GM19395 (cell line): Measurements from ENCODE around the gene NSD1.
"Not testable (repeated sequence)": the region's sequence is repeated elsewhere in the genome, so short reads cannot be mapped to it uniquely, and the experiment has no call there.

Experiments used
- ATAC-seq: cut with Tn5 transposase; IDR thresholded peaks from one replicate; pipeline ENCODE4 v1.9.1; 2021; ENCODE audit warnings: mild to moderate bottlenecking, moderate library complexity; ENCODE audit not compliant: unreplicated experiment

Gene NSD1

DNA sequence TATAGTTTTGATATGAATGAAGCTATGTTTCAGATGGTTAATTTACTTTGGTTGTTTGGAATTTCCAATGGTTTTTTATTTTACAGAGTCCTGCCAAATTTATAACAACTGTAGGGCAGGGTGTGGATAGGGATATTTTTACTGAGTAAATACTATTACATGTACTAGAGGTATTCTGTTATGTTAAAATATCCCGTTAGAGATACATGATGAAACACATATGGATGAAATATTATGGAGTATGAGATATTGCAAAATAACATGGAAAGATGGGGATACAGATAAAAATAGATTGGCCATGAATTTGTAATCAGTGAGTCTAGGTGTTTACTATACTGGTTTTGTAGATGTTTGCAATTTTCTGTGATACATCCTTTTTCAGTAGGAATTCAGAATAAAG, 93.3 kb downstream of the NSD1 start:
- ATAC-seq = no peak

- no peak for ATAC-seq
These were observed 95.2 kb downstream of the NSD1 start for GRCh38 chr5:177228751-177229150.

- ATAC-seq = no peak
These were observed 97.1 kb downstream of the NSD1 start for GRCh38 chr5:177230660-177231059.

- no peak for ATAC-seq
These were observed 98.1 kb downstream of the NSD1 start for GRCh38 chr5:177231479-177232250.

DNA sequence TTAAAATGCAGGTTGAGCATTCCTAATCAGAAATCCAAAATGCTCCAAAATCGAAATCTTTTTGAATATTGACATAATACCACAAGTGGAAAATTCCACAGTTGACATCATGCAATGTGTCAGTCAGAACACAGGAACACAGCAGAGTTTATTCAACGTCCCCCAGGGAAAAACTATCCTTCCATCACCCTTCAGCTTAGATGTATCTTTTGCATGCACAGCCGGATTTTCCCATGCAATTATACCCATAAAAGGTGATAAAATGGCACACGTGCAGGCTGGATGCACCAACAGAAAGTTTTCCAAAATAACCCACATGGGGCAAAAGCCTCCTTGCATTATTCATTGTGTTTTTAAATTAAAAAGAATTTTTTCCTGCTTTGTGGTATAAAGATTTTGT, 98.8 kb downstream of the NSD1 start:
- ATAC-seq = no peak

DNA sequence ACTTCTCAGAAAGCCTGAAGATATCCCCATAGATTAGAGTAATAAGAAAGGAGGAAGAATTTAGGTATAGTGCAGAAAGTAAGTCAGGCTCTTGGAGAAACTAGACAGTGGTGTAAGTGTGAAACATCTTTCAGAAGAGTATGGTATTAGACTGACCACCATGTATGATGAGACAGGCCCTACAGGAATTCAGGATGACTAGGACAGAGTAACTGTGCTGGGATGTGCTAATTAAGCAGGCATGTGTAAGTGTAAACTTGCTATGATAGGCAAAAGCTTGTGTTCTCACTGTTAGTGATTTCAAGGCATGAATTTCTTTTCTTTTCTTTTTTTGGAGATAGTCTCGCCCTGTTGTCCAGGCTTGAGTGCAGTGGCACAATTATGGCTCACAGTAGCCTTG, 99.2 kb downstream of the NSD1 start:
- ATAC-seq = no peak

- no peak for ATAC-seq
These were observed 99.6 kb downstream of the NSD1 start for GRCh38 chr5:177233206-177233605.

DNA sequence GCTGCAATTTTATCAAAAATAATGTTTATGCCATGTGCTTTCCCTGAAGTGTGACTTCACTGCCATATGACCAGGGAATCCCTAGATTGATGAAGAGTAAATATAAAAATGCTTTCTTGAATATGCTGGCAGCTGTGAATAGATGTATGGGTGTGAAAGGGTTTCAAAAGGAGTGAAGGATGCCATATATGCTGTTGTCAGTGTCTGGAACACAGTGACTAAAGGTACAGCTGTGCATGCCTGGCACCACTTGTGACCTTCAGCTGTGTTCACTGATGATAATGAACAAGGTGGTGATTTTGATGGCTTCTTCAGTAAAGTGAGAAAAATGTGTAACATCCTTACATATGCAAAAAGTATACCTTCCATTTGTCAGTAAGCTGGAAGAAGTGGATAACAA, 100.2 kb downstream of the NSD1 start:
- no peak for ATAC-seq

GRCh38 chr5:177234841-177235240, 101.3 kb downstream of the NSD1 start:
- ATAC-seq = no peak

GRCh38 chr5:177241768-177242167, 108.2 kb downstream of the NSD1 start:
- no peak for ATAC-seq

DNA sequence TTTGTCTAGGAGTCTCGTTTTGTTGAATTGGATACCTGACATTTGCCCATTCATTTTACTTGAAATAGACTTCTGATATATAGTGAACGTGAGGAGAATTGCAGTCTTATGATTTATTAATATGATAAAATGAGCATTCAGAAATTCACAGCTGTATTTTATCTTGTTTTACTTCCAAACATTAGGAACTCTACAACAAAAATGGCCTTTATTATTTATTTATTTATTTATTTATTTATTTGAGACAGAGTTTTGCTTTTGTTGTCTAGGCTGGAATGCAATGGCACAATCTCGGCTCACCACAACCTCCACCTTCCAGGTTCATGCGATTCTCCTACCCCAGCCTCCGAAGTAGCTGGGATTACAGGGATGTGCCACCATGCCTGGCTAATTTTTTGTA, 108.7 kb downstream of the NSD1 start:
- no peak for ATAC-seq

DNA sequence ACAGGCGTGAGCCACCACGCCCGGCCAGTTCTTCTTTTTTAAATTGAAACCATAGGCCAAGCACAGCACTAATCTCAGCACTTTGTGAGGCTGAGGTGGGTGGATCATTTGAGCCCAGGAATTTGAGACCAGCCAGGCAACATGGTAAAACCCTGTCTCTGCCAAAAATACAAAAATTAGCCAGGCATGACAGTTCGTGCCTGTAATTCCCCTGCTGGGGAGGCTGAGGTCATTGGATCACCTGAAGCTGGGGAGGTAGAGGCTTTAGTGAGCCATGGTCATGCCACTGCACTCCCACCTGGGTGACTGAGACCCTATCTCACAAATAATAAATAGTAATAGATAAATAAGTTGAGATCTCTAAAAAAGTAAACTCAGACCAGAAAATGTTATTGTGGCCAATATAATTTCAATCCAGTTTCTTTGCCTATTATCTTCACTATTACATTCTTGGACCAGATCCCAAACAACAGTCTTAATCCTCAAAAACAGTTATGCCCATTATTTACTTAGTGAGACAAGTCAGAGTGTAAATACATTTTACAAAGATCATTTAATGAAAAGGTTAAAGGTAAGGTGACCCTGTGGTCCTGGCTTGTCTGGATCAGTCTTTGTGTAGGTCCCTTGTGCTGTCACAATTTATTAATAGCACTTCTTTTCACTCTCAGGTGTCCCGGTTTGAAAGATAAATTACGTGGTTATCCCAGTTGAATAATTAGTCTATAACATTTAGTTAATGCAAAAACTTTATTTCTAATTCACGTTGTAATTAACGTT, 116.4 kb downstream of the NSD1 start:
- no peak for ATAC-seq

DNA sequence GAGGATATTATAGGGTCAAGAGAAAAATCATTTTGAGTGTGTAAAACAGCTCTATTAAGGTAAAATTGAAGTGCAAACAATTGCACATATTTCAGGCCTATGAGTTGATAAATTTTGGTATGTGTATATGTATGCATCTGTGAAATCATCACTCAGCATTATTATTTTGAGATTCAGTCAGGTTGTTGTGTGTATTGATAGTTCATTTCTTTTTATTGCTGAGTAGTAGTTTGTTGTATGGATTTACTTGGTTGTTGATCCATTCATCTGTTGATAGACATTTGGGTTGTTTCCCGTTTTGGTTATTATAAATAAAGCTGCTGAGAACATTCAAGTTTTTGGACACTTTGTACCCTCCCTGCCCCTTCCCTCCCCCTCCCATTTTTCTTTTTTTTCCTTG, 119.7 kb downstream of the NSD1 start:
- ATAC-seq = no peak

DNA sequence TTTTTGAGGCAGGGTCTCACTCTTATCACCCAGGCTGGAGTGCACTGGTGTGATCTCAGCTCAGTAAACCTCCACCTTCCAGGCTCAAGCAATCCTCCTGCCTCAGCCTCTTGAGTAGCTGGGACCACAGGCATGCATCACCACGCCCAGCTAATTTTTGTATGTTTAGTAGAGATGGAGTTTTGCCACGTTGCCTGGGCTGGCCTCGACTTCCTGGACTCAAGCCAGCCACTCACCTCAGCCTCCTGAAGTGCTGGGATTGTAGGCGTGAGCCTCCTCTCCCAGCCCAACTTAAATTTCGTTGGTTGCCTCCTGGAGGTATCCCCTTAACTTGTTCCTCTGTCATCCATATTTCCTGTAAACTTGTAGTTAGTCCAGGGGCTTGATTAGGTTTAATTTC, 122.7 kb downstream of the NSD1 start:
- no peak for ATAC-seq

DNA sequence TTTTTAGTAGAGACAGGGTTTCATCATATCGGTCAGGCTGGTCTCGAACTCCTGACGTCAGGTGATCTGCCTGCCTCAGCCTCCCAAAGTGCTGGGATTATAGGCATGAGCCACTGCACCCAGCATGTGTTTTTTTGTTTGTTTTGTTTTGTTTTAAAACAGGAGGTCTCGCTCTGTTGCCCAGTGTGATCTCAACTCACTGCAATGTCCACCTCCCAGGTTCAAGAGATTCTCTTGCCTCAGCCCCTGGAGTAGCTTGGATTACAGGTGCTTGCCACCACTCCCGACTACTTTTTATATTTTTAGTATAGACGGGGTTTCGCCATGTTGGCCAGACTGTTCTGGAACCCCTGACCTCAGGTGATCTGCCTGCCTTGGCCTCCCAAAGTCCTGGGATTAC, 125.1 kb downstream of the NSD1 start:
- ATAC-seq = not testable (repeated sequence)

DNA sequence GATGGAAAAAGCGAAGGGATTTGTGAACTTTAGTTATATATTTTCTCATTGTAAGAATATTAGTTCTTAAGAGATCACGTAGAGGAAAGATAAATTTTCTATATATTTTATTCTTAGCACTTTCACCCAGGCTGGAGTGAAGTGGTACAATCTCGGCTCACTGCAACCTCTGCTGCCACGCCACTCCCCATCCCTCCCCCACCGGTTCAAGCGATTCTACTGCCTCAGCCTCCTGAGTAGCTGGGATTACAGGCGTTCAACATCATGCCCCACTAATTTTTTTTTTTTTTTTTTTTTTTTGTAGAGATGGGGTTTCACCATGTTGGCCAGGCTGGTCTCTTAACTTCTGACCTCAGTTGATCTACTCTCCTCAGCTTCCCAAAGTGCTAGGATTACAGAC, 127.4 kb downstream of the NSD1 start:
- ATAC-seq = no peak

- no peak for ATAC-seq
These were observed 127.9 kb downstream of the NSD1 start for GRCh38 chr5:177261510-177261909.

DNA sequence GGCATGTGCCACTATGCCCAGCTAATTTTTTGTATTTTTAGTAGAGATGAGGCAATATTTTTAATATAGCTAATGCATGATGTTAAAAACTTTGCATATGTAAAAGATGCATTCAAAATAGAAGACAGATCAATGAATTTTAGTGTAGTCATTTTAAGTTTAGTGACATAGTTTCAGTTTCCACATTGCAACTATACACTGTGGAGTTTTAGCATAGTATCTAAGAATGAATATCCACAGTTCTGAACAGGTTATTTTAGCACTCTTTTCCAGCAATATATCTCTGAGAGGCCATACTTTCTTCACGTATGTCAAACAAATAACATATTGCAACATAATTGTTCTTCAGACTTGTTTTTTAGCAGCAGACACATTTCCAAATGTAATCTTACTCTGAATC, 130.6 kb downstream of the NSD1 start:
- no peak for ATAC-seq

GRCh38 chr5:177265395-177265794, 131.8 kb downstream of the NSD1 start:
- ATAC-seq = no peak

GRCh38 chr5:177269232-177269895, 135.8 kb downstream of the NSD1 start:
- ATAC-seq = no peak

GRCh38 chr5:177269976-177270375, 136.4 kb downstream of the NSD1 start:
- ATAC-seq = no peak

DNA sequence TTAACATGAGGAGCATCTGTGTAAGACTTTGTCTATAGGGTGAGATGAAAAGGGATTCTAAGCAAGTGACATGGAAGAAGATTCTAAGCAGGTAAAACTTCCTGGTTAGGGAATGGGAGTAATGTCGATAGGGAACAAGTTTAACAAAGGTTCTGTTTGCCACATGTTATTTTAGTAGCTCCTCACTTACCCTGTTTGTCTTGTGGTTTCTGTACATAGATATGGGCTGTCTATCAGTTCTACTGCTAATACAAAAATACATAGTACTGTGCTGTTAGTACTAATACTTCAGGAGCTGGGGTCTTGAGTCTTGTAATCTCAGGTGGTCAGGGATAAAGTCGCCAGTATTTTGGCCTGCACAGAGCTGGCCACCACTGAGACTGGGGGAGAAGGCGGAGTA, 137.1 kb downstream of the NSD1 start:
- no peak for ATAC-seq
